ENCODE results near the gene RPSA. TPM values are rescaled to one million over a fixed set of nuclear protein-coding genes. Genes with fewer than 3 reads are reported as not detected.

Gene RPSA
- total RNA-seq, 1 experiment from 2014 or later = 2,455 TPM

GRCh38 chr3:39460677-39461076, 54.2 kb downstream of the RPSA start (continued):
- TF ChIP-seq PREB (CRISPR knock-in tag; IDR thresholded peaks at IDR 0.05; ENCODE audit: borderline replicate concordance) (no peak), E2F1 (CRISPR knock-in tag; IDR thresholded peaks at IDR 0.05) (no peak), ARID4B (CRISPR knock-in tag; IDR thresholded peaks at IDR 0.05; ENCODE audit: borderline replicate concordance) (no peak), ZNF425 (CRISPR knock-in tag; conservative IDR thresholded peaks at IDR 0.05) (no peak), ZNF263 (CRISPR knock-in tag; IDR thresholded peaks at IDR 0.05; ENCODE audit: low read depth) (no peak), ZNF138 (CRISPR knock-in tag; conservative IDR thresholded peaks at IDR 0.05) (no peak), HMGXB4 (CRISPR knock-in tag; IDR thresholded peaks at IDR 0.05) (no peak), ERG (CRISPR knock-in tag; IDR thresholded peaks at IDR 0.05) (no peak), ATF3 (CRISPR knock-in tag; conservative IDR thresholded peaks at IDR 0.05) (no peak), RELA (CRISPR knock-in tag; IDR thresholded peaks at IDR 0.05; ENCODE audit: borderline replicate concordance) (no peak)

Other genes with a start within 250 kb of the RPSA start
- gene XIRP1, start 214.1 kb upstream of the RPSA start, total RNA-seq (2021) = not detected in 3 replicates
- gene CX3CR1, start 126.7 kb upstream of the RPSA start, total RNA-seq (2021) = 0.07 to 0.37 TPM (median 0.11 TPM) in 3 replicates
- 0.33 TPM in 1 of 3 replicates, not detected in the others for gene CCR8, start 77.0 kb upstream of the RPSA start, total RNA-seq (2021)
- gene SLC25A38, start 23.4 kb upstream of the RPSA start, total RNA-seq (2021) = 34.9 to 37.3 TPM (median 36.7 TPM) in 3 replicates
- 0.13 to 0.39 TPM in 2 of 3 replicates, not detected in the other for gene MOBP, start 61.0 kb downstream of the RPSA start, total RNA-seq (2021)

Data from WTC11 (cell line).